ENCODE results near the gene HOXB3.

DNA sequence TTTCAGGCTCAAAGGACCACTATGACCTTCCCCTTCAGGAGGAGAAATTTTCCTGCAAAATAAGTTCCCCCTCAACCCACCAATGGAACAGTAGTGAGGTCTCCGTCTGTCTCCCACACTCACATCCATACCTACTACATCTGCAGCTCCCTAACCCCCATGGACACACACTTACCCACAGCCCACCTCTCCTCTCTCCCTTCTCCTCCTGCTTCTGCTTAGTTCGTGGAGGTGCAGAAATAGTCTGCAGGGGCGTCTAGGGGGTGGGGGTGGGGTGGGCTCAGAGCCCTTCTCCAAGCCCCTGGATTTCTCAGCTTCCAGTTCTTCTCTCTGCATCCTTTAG, 20.8 kb downstream of the HOXB3 start:
- TF ChIP-seq FOSL2 (IDR thresholded peaks at IDR 0.05; ENCODE audit: borderline replicate concordance, low read depth) (no peak), CTCF (IDR thresholded peaks at IDR 0.05) (no peak), RFX5 (IDR thresholded peaks at IDR 0.05; ENCODE audit: low read length) (no peak), MXI1 (IDR thresholded peaks at IDR 0.05; ENCODE audit: low read depth, low read length) (no peak), GATA2 (CRISPR knock-in tag; IDR thresholded peaks at IDR 0.05) (no peak)
